C4-2B (cell line): ENCODE measurements around the gene LIPG.

ENCODE experiments used
- CTCF ChIP-seq: fragments of 450-650 bp; conservative IDR thresholded peaks from 2 replicates; pipeline ENCODE4 v1.5.1; 2017; ENCODE audit warnings: mild to moderate bottlenecking
- ZFX ChIP-seq: fragments of 450-650 bp; IDR thresholded peaks from 2 replicates; pipeline ENCODE4 v1.6.1; 2017

- TF ChIP-seq CTCF (no peak), ZFX (no peak)
These were observed 28.8 kb downstream of the LIPG start for GRCh38 chr18:49590608-49591007.
